LNCAP (cell line): Measurements from ENCODE around the gene FAM222A.
A peak's percentile ranks its signal among the peaks of the same experiment; 100 is the strongest.

Experiments used
- TF ChIP-seq, protein P1 (sequence below): fragments of 450-650 bp; IDR thresholded peaks from 2 replicates; pipeline ENCODE4 v1.5.1; 2017; ENCODE audit warnings: mild to moderate bottlenecking

The FAM222A gene

DNA sequence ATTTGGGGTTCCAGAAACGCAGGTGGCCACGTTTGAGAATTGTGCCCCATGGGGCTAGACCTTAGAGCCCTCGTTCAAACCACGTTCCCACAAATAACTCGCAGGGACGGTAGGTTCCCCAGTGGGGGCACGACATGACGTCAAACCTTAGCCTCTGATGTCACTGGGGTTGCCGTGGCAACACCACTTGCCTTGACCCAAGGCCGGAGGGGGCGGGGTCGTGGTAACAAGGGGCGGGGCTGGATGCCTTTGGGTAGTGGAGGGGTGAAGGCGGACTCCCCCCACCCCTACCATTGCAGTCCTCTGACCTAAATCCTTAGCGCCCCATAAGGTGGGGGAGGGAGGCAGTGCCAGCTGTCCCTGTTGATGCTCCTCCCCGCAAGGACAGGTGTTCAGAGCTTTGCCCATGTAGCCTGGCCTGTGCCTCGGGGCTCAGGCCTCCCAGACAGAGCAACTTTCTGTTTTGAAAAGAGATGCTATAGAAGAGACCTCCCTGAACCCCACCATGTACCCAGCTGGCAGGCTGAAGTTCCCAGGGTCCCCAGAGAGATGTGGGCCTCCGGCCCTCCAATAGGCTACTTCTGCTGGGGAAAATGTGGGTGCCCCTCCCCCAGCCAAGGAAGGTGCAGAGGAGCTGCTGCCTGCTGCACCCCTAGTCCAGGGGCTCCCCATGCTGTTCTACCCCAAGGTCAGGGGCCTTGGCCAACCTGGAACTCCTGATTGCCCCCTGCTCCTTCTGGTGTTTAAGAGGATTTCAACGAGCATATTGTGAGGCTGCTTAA, 1.9 kb downstream of the FAM222A start:
- TF ChIP-seq, protein P1, sequence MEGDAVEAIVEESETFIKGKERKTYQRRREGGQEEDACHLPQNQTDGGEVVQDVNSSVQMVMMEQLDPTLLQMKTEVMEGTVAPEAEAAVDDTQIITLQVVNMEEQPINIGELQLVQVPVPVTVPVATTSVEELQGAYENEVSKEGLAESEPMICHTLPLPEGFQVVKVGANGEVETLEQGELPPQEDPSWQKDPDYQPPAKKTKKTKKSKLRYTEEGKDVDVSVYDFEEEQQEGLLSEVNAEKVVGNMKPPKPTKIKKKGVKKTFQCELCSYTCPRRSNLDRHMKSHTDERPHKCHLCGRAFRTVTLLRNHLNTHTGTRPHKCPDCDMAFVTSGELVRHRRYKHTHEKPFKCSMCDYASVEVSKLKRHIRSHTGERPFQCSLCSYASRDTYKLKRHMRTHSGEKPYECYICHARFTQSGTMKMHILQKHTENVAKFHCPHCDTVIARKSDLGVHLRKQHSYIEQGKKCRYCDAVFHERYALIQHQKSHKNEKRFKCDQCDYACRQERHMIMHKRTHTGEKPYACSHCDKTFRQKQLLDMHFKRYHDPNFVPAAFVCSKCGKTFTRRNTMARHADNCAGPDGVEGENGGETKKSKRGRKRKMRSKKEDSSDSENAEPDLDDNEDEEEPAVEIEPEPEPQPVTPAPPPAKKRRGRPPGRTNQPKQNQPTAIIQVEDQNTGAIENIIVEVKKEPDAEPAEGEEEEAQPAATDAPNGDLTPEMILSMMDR: no peak

DNA sequence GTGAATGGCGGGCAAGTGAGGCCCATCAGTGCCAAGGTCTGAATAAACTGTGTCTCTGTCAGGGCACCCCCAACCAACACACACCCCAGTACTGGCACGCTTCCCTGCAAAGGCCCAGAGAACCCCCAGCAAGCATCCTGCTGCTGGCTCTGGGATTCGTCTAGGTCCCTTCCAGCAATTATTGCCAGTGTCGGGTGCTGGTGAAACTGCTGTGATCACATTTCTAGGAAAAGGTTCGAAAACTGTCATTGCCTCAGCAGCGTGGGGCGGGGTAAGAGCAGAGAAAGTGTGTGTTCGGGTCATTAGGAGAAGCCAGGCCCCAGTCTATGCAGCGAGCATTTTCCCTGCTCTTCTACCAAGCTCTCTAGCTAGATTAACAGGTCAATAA, 2.5 kb downstream of the FAM222A start:
- TF ChIP-seq, protein P1: no peak

DNA sequence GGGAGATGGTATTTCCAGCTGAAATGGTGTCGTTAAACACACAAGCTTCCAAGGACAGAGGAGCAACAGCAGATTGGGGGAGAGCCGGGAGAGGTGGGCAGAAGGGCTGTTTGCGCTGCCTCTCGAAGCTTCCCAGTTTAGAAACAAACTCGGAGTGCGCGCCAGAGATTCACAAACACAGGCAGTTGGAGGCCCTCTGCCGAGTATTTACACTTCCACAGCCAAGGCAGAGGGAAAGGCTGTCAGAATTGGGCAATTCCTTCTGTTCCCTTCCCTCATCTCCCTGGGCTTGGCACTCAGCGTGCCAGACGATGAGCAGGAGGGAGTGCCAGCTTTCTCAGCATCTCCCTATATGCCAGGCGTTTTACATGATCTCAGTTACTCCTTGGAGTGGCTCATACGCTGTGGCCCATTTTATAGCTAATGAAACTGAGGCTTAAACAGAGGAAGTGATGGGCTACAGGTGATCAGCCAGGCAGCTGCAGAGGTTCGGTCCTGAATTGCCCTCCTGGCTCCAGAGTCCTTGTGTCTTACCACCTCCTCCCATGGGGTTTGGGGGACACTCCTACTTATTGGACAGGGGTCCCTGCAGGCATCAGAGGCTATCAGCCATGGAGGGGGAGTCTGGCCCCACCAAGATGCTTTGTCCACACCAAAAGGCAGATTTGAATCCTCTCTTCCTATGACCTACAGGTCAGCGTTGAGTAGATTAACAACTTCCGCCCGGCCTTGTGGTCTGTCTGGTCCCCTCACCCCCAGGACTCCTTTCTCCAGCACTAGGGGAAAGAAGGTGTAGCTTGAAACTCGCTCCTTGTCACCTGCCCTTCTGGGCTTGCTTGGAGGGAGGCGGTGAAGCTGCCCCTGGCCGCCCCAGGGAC, 3.1 kb downstream of the FAM222A start:
- TF ChIP-seq, protein P1: no peak; the same call in 1 of the 2 replicates

DNA sequence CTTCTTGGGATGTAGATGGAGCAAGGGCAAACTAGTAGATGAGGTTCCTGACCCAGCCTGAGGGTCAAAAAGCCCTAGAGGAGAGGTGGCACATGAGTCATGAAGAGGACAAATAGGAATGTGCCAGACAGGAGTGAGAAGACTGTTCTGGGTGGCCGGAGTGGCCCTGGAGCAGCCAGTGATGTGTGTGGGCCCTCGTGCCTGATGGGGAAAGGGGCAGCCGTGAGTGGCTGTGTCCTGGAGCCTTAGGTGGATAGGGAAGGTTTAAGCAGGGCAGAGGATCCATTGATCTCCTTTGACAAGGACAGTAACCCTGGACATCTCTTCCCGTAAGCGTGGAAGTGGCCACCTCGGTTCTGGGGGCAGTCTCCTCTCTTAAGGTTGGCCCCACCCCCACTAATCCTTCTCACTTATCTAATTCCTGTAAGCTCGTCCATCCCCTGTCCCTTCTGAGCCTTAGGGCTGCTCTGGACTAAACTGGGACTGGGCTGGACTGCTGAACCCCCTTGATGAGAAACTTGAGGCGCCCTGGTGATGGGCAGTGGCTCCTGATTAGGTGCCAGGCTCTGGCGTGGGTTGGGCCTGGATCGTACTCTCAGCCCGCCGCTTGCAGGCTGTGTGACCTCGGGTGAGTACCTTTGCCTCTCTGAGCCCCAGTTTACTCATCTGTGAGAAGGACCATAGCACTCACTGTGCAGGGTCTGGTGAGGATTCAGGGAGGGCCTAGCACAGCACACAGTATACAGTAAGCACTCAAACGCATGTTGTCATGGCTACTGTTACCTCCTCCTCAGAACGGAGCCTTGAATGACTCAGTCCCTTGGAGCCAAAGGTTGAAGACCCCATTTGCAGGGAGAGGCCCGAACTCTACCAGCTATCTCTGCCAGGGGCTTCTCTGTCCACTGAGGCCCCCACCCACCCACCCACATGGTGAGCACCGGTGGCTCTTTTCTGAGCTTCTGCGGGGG, 4.0 kb downstream of the FAM222A start:
- TF ChIP-seq, protein P1: no peak

DNA sequence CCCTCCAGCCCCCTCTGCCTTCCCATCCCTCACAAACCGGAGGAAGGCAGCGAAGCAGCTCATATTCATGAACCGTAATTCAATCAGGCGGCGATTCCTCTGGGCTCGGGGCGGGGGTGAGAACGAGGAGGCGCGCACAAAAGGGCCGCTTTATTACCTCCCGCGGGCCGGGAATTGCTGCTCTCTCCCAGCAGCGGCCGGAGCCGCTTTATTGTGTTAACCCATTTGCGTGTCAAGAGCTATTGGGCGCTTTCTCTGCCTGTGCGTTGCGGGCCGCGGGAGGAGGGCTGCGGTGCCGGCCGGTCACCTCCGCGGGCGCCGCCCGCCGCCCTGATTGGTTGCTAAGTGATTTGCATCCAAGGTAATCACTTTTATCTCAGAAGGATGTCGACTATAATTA, 4.8 kb downstream of the FAM222A start:
- TF ChIP-seq, protein P1: no peak

DNA sequence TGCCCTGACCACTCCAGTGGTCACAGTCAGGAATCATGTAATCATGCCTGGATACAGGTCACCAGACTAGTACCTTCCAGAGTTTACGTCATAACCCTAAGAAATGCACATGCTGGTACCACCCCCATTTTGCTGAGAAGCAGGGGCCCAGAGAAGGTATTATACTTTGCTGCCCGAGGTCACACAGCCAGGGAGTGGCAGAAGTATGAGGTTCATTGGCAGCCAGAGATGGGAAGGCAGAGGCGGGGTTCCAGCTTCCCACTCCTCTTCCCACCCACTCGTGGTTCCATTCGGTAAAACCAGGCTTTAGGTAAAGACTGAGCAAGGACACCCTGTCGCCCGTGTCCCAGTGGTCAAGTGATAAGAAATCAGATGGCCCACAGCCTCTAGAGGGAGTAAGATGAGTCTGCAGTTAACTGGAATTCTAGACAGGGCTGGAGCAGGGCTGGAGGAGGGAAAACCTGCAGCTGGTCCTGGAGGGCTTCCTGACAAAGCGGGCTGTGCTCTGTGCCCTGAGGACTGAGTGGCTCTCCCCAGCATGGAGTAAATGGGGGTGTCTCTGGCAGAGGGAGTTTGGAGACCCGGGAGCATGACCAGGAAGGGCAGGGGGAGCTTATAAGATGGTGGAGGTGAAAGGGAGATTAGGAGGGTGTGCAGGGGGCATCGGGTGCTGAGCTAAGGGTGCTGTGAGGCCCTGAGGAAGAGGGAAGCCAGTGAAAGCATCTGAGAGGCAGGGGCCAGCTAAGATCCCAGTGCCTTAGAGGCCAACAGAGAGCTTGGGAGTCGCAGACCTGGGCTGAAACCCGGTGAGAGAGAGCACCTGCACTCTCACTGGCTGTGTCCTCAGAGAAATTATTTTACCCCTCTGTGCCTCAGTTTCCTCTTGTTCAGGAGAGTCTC, 5.7 kb downstream of the FAM222A start:
- TF ChIP-seq, protein P1: peak; percentile 18; the same call in 1 of the 2 replicates
